Transverse colon (tissue), 4 donors: ENCODE results near the gene ZNHIT3. TPM values are rescaled to one million over a fixed set of nuclear protein-coding genes. Genes with fewer than 3 reads are reported as not detected.

ENCODE experiments used
- DNase-seq: peaks from one replicate; pipeline ENCODE4 v3.0.0-alpha.2; 2019
- H3K27ac ChIP-seq, 4 donors: fragments of 200-600 bp; sonication (generic); 2 replicates each; pipeline ENCODE4 v1.5.1; 2016 to 2018; ENCODE audit warnings: inconsistent platforms in 4 of 4
- H3K27me3 ChIP-seq: fragments of 200-600 bp; sonication (generic); 2 replicates; pipeline ENCODE4 v1.5.1; 2017; ENCODE audit warnings: inconsistent platforms
- H3K36me3 ChIP-seq, 4 donors: fragments of 200-600 bp; sonication (generic); 2 replicates each; pipeline ENCODE4 v1.5.1; 2017 to 2019; ENCODE audit warnings: inconsistent platforms in 4 of 4
- H3K4me1 ChIP-seq, 4 donors: fragments of 200-600 bp; sonication (generic); 2 replicates each; pipeline ENCODE4 v1.5.1; 2017 to 2020; ENCODE audit warnings: inconsistent platforms in 4 of 4
- H3K4me3 ChIP-seq, 4 donors: fragments of 200-600 bp; sonication (generic); 1 replicate in 1 of 4; 2 replicates in 3 of 4; pipeline versions ENCODE4 v1.5.1 to v1.6.1; 2017 to 2019; ENCODE audit warnings: inconsistent platforms in 4 of 4
- H3K9me3 ChIP-seq, 2 donors: fragments of 200-600 bp; sonication (generic); 2 replicates each; pipeline ENCODE4 v1.5.1; 2017 to 2019; ENCODE audit warnings: inconsistent platforms in 2 of 2
- EP300 ChIP-seq: sonication (generic); formaldehyde crosslinking; IDR thresholded peaks from one replicate; pipeline ENCODE4 v1.6.1; 2017; ENCODE audit warnings: antibody characterized with exemption, low read depth
- POLR2A ChIP-seq: fragments of 450-650 bp; IDR thresholded peaks from one replicate; pipeline ENCODE4 v1.6.1; 2016; ENCODE audit warnings: antibody characterized with exemption, mild to moderate bottlenecking, moderate library complexity
- POLR2AphosphoS5 ChIP-seq, 3 donors: sonication (generic); formaldehyde crosslinking; IDR thresholded peaks; one replicate each; pipeline ENCODE4 v1.6.1; 2016; ENCODE audit warnings: antibody characterized with exemption in 3 of 3
- WGBS, 2 donors: methylation state at CpG; one replicate each; pipeline ENCODE4 v1.1.5; 2018; ENCODE audit warnings: low coverage in 1 of 2; 5-methylcytosine and 5-hydroxymethylcytosine counted together
- in situ Hi-C, 4 donors: fragments of 200-750 bp; cut with MboI; loops; one replicate each; pipeline versions ENCODE4 v1.15.0 to v1.15.1; 2017; ENCODE audit warnings: low sequenced_read_pairs in 3 of 4, low pct_ligation_motif_present in 1 of 4, low pct_unique_long_range_greater_than_20kb in 1 of 4
- intact Hi-C: fragments of 100-400 bp; cut with DNase I; formaldehyde crosslinking; loops from one replicate; pipeline ENCODE4 v1.15.1; 2023; ENCODE audit warnings: low total_unique reads
- total RNA-seq, 4 donors: library from RNA; depleted of rRNA; stranded (reverse); fragments of >200 nt; gene quantifications; one replicate each; pipeline ENCODE4 v1.1.0, GENCODE V29; 2016
- TF ChIP-seq, protein P1 (sequence below), 5 experiments: fragments of 200-600 bp in 3 of 5; fragments of 450-650 bp in 2 of 5; sonication (generic) in 3 of 5; IDR thresholded peaks; 1 replicate in 2 of 5; 2 replicates in 3 of 5; pipeline ENCODE4 v1.5.1; 2016 to 2017; ENCODE audit warnings: antibody characterized with exemption in 5 of 5, inconsistent platforms in 3 of 5, mild to moderate bottlenecking in 2 of 5, moderate library complexity in 1 of 5

Gene ZNHIT3
- total RNA-seq, 4 donors from 2014 or later: 6.7 to 38.6 (median 27.2) TPM

DNA sequence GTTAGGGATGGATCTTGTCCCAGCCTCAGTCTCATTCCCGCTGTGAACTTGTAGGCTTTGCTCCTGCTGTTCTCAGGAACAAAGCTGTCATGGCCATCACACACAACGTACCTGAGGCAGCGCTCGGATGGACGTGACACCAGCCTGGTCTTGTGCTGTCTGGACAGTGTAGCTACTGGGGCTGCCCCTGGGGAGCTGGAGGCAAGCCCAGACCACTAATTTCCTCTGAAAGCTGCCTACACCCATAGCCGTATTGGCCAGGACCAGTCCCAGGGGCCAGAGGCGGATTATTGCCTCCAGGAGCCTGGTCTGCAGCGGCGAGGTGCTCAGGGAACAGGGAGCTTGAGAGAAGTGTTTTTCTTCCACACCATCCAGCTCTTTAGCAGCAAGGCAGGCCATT lies 11.7 kb downstream of the ZNHIT3 start:
- peaks cover 0 to 36% (median 18%) of the 10 kb centered on the region in 4 donors for H3K36me3 ChIP-seq
- H3K27ac ChIP-seq: no peak overlapping the region
- no peaks in the 10 kb centered on the region for H3K4me1 ChIP-seq
- H3K4me3 ChIP-seq: no peak overlapping the region
- no peaks in the 10 kb centered on the region for H3K27me3 ChIP-seq
- TF ChIP-seq POLR2A (no peak), POLR2AphosphoS5 (IDR thresholded peaks at IDR 0.05) (no peak), EP300 (no peak)
- TF ChIP-seq, protein P1, sequence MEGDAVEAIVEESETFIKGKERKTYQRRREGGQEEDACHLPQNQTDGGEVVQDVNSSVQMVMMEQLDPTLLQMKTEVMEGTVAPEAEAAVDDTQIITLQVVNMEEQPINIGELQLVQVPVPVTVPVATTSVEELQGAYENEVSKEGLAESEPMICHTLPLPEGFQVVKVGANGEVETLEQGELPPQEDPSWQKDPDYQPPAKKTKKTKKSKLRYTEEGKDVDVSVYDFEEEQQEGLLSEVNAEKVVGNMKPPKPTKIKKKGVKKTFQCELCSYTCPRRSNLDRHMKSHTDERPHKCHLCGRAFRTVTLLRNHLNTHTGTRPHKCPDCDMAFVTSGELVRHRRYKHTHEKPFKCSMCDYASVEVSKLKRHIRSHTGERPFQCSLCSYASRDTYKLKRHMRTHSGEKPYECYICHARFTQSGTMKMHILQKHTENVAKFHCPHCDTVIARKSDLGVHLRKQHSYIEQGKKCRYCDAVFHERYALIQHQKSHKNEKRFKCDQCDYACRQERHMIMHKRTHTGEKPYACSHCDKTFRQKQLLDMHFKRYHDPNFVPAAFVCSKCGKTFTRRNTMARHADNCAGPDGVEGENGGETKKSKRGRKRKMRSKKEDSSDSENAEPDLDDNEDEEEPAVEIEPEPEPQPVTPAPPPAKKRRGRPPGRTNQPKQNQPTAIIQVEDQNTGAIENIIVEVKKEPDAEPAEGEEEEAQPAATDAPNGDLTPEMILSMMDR (IDR thresholded peaks at IDR 0.05): no peak
- 90% methylated on average over 9 of the region's 9 CpGs; no CpG with 5 or more reads in 1 of the 2 donors for WGBS, 2 donors
- intact Hi-C loops (no loop called here), in situ Hi-C loops (loop anchor here in 2 of 4 donors (25.0 kb wide), 1 partner anchor 536 kb away; no protein-coding TSS in a partner anchor)
- H3K9me3 ChIP-seq: no peaks in the 10 kb centered on the region
- no peak for DNase-seq

DNA sequence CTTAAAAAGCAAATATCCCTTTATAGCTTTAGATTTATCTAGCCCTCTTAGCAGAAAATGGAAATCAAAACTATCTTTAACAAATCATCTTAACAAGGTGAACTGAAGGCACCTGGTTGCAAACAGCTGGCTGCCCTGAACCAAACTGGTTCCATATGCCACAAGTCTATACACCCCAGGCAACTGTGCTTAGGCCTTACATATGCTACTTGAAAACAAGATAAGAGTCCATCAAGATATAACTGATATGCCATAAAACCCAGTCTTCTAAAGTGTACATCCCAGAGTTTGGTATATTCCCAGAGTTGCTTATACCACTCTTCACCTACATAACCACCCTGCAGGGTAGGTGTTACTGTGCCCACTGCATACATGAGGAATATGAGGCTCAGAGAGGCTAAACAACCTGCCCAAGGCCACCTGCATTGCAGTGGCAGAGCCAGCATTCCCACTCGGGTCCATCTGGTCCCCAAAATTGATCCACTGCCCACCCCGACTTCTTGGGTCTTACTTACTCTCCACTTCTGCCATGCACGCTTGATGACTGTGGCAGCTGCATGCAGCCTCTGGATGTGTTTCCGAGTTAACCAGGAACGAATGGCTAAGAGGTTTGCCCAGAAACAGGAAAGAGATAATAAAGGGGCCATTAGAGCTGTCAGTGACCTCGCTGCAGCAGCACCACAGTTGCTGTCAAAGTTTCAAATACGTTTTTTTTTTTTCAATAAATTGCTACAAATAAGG lies 12.2 kb downstream of the ZNHIT3 start:
- in situ Hi-C loops (loop anchor here in 2 of 4 donors (25.0 kb wide), 1 partner anchor 536 kb away; no protein-coding TSS in a partner anchor), intact Hi-C loops (no loop called here)
- Histone ChIP-seq H3K9me3 (no peaks in the 10 kb centered on the region), H3K4me1 (no peaks in the 10 kb centered on the region), H3K36me3 (peaks cover 0 to 34% (median 17%) of the 10 kb centered on the region in 4 donors), H3K27me3 (no peaks in the 10 kb centered on the region), H3K27ac (no peak overlapping the region), H3K4me3 (no peak overlapping the region)
- WGBS, 2 donors: 77 to 93% methylated on average over 4 to 7 of the region's 7 CpGs
- no peak for DNase-seq
- TF ChIP-seq POLR2AphosphoS5 (IDR thresholded peaks at IDR 0.05): no peak
- TF ChIP-seq POLR2A: no peak
- TF ChIP-seq, protein P1 (IDR thresholded peaks at IDR 0.05): no peak
- no peak for TF ChIP-seq EP300

DNA sequence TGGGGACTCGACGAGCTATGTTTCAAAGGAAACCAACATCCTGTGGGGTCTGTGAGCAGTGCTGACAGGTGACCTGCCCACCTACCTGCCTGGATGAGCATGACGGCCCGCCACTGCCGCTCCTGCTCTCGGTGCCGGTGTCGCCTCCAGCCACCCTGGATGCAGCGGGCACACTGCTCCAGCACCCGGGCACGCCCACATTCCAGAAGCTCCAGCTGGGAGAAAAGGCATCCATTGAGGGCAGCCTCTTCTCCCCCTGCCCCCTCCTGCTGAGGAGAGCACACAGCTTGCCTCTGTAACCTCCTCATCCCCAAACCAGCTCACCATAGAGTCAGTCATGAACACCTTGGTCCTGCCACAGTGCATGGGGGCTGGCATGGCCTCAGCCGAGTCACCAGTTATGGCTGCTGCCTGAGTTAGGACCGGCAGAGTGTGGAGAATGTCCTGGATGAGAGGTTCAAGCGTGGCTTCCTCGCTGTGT lies 14.3 kb downstream of the ZNHIT3 start:
- intact Hi-C loops: no loop called here

GRCh38 chr17:36501351-36501750 lies 14.9 kb downstream of the ZNHIT3 start:
- 98% methylated on average over 3 of the region's 3 CpGs; no CpG with 5 or more reads in 1 of the 2 donors for WGBS, 2 donors
- no peak for DNase-seq
- in situ Hi-C loops: no loop called here
- Histone ChIP-seq H3K4me3 (no peak overlapping the region), H3K4me1 (no peaks in the 10 kb centered on the region), H3K36me3 (peaks cover 0 to 23% (median 8%) of the 10 kb centered on the region in 4 donors), H3K27me3 (no peaks in the 10 kb centered on the region), H3K9me3 (no peaks in the 10 kb centered on the region), H3K27ac (no peak overlapping the region)
- TF ChIP-seq POLR2AphosphoS5 (IDR thresholded peaks at IDR 0.05) (no peak), POLR2A (no peak), EP300 (no peak)
- TF ChIP-seq, protein P1 (IDR thresholded peaks at IDR 0.05): no peak
- intact Hi-C loops: no loop called here

More for the DNA sequence above, 14.3 kb downstream of the ZNHIT3 start:
- in situ Hi-C loops: no loop called here
- peaks cover 0 to 29% (median 9%) of the 10 kb centered on the region in 4 donors for H3K36me3 ChIP-seq
- no peaks in the 10 kb centered on the region for H3K27me3 ChIP-seq
- no peaks in the 10 kb centered on the region for H3K9me3 ChIP-seq
- no peaks in the 10 kb centered on the region for H3K4me1 ChIP-seq
- no peak for DNase-seq
- 90 to 92% methylated on average over 2 to 15 of the region's 15 CpGs for WGBS, 2 donors
- no peak overlapping the region for H3K27ac ChIP-seq
- no peak overlapping the region for H3K4me3 ChIP-seq
- TF ChIP-seq EP300 (no peak), POLR2AphosphoS5 (IDR thresholded peaks at IDR 0.05) (no peak), POLR2A (no peak)
- TF ChIP-seq, protein P1 (IDR thresholded peaks at IDR 0.05): no peak
